Panc1 (cell line): ENCODE measurements around the gene C18orf32. TPM values are rescaled to one million over a fixed set of nuclear protein-coding genes. Genes with fewer than 3 reads are reported as not detected.

Experiments
- ATAC-seq: fragments of 200-7000 bp; cut with Tn5 transposase; 2 replicates; pipeline ENCODE4 v1.9.1; 2020; ENCODE audit warnings: mild to moderate bottlenecking, moderate library complexity
- BruUV-seq: library from RNA; stranded (reverse); fragments of 400-500 nt; replicated peaks from 2 replicates; lab custom pipeline; 2021; lab: Mats Ljungman, UMichigan
- CTCF ChIA-PET: fragments of 300-600 bp; sonication (Branson Sonifier 250); formaldehyde crosslinking; loops from one replicate; lab custom pipeline; 2022; ENCODE audit warnings: antibody characterized with exemption; lab: Charles Lee
- POLR2A ChIA-PET: fragments of 300-600 bp; sonication (Branson Sonifier 250); formaldehyde crosslinking; loops from one replicate; lab custom pipeline; 2022; ENCODE audit warnings: antibody characterized with exemption; lab: Charles Lee
- DNase-seq: peaks from one replicate; pipeline ENCODE4 v3.0.0-alpha.2; 2010; ENCODE audit warnings: low read depth, low spot score
- H3K27ac ChIP-seq: 2 replicates; pipeline ENCODE4 v1.5.1; 2011; ENCODE audit warnings: mild to moderate bottlenecking, low read length, inconsistent platforms
- H3K27me3 ChIP-seq: fragments of 200-500 bp; sonication (Bioruptor generic); 2 replicates; pipeline ENCODE4 v1.6.0; 2014; ENCODE audit warnings: low read length, inconsistent platforms; ENCODE audit not compliant: control insufficient read depth, insufficient read depth
- H3K36me3 ChIP-seq: fragments of 200-500 bp; sonication (Bioruptor generic); 2 replicates; pipeline ENCODE4 v1.5.1; 2014; ENCODE audit warnings: inconsistent platforms, mild to moderate bottlenecking, low read length, moderate library complexity; ENCODE audit not compliant: control insufficient read depth, insufficient read depth
- H3K4me1 ChIP-seq: 2 replicates; pipeline ENCODE4 v1.5.1; 2011; ENCODE audit warnings: inconsistent platforms, mild to moderate bottlenecking, low read length, moderate library complexity; ENCODE audit not compliant: control insufficient read depth, insufficient read depth
- H3K4me3 ChIP-seq, 2 experiments: 2 replicates each; pipeline ENCODE4 v1.5.1; 2011 to 2012; ENCODE audit warnings: low read depth in 2 of 2, low read length in 2 of 2, mild to moderate bottlenecking in 2 of 2, inconsistent platforms in 1 of 2, moderate library complexity in 1 of 2
- H3K9me3 ChIP-seq: fragments of 200-500 bp; sonication (Bioruptor generic); 2 replicates; pipeline ENCODE4 v1.5.1; 2014; ENCODE audit warnings: low read depth, mild to moderate bottlenecking, inconsistent platforms, low read length, moderate library complexity; ENCODE audit not compliant: control insufficient read depth, insufficient read depth
- POLR2AphosphoS5 ChIP-seq: IDR thresholded peaks from 2 replicates; pipeline ENCODE4 v1.6.1; 2012; ENCODE audit warnings: mild to moderate bottlenecking, low read depth, low read length, moderate library complexity
- REST ChIP-seq, 2 experiments: IDR thresholded peaks; 2 replicates each; pipeline ENCODE4 v1.6.1; 2011 to 2012; ENCODE audit warnings: low read depth in 2 of 2, control low read depth in 1 of 2, low read length in 1 of 2, mild to moderate bottlenecking in 1 of 2, moderate library complexity in 1 of 2; ENCODE audit not compliant: insufficient read depth in 1 of 2
- SIN3A ChIP-seq: IDR thresholded peaks from 2 replicates; pipeline ENCODE4 v1.6.1; 2012; ENCODE audit warnings: low read depth, mild to moderate bottlenecking, low read length, moderate library complexity, borderline replicate concordance; ENCODE audit not compliant: insufficient read depth
- TCF7L2 ChIP-seq: IDR thresholded peaks from 2 replicates; pipeline ENCODE4 v1.6.1; 2011; ENCODE audit warnings: mild to moderate bottlenecking, low read depth, low read length, inconsistent platforms
- in situ Hi-C: cut with HindIII; loops from 2 replicates; pipeline ENCODE4 v1.10.0; 2016; ENCODE audit warnings: low sequenced_read_pairs, low pct_unique_long_range_greater_than_20kb
- intact Hi-C: fragments of 100-400 bp; cut with micrococcal nuclease; formaldehyde crosslinking; loops from one replicate; pipeline ENCODE4 v1.10.0; 2022; ENCODE audit not compliant: unreplicated experiment
- total RNA-seq: library from RNA; stranded (reverse); gene quantifications from one replicate; pipeline ENCODE4 v1.2.1, GENCODE V29; 2021; ENCODE audit not compliant: unreplicated experiment
- TF ChIP-seq, protein P1 (sequence below): fragments of 450-650 bp; IDR thresholded peaks from 2 replicates; pipeline ENCODE4 v1.5.1; 2017; ENCODE audit warnings: mild to moderate bottlenecking

The C18orf32 gene
- total RNA-seq, 1 experiment from 2014 or later = 38.0 TPM

DNA sequence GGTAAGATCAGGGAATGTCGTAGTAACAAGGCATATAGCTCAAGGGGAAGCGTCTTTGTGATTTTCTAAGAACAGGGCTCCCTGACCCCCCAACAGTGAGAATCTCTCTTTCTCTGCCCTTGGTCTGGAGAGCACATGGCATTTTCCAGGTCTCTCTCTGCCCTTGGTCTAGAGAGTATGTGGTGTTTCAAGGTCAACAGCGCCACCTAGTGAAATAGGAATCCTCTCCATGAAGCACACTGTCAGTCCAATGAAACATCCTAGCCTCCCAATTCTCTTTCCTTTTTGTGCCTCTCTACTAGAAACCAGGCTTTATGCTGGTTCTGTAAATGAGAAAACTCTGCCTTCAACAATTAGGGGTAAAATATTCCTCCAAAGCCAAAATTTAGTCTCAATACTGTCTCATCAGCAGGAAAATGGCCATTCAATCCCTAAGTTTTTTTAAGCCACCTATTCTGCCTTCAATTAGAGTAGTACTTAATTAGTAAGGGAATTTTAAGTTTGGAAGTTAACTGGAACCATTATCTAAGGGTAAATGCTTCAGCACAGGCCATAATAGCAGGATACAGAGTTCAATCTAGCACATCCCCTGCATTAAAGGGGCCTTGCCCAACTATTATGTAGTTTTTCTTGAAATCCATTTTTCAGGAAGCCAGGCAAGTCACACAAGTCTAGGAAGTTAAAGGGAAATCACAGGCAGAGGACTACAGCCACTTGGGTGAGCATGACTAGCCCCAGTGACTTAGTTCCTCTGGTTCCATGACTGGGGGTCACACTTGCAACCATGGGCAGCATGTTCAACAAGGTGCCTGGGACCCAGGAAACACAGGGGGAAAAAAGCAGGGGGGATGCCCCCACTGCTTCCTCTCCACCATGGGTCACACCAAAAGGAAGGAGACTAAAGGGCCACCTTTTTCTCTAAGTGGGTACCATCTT lies 39.0 kb downstream of the C18orf32 start:
- ATAC-seq (peak; percentile 94), DNase-seq (no peak)
- in situ Hi-C loops (no loop called here), intact Hi-C loops (no loop called here)
- Histone ChIP-seq H3K36me3 (no peaks in the 10 kb centered on the region), H3K27ac (no peak overlapping the region), H3K27me3 (no peaks in the 10 kb centered on the region), H3K9me3 (peaks cover 9% of the 10 kb centered on the region; the same call in 1 of the 2 replicates), H3K4me3 (no peak overlapping the region), H3K4me1 (no peaks in the 10 kb centered on the region)
- BruUV-seq = no TSS peak
- POLR2A ChIA-PET = no interaction called here
- CTCF ChIA-PET = interaction anchor here (0.6 kb wide), 1 partner anchor 279 kb away, joined by 7 read pairs; no protein-coding TSS in a partner anchor
- TF ChIP-seq REST (IDR thresholded peaks at IDR 0.05; ENCODE audit: insufficient read depth in 1 of 2, low read depth in 2 of 2, low read length in 1 of 2) (no peak), POLR2AphosphoS5 (no peak), TCF7L2 (no peak), SIN3A (no peak)
- TF ChIP-seq, protein P1, sequence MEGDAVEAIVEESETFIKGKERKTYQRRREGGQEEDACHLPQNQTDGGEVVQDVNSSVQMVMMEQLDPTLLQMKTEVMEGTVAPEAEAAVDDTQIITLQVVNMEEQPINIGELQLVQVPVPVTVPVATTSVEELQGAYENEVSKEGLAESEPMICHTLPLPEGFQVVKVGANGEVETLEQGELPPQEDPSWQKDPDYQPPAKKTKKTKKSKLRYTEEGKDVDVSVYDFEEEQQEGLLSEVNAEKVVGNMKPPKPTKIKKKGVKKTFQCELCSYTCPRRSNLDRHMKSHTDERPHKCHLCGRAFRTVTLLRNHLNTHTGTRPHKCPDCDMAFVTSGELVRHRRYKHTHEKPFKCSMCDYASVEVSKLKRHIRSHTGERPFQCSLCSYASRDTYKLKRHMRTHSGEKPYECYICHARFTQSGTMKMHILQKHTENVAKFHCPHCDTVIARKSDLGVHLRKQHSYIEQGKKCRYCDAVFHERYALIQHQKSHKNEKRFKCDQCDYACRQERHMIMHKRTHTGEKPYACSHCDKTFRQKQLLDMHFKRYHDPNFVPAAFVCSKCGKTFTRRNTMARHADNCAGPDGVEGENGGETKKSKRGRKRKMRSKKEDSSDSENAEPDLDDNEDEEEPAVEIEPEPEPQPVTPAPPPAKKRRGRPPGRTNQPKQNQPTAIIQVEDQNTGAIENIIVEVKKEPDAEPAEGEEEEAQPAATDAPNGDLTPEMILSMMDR = peak; percentile 58

DNA sequence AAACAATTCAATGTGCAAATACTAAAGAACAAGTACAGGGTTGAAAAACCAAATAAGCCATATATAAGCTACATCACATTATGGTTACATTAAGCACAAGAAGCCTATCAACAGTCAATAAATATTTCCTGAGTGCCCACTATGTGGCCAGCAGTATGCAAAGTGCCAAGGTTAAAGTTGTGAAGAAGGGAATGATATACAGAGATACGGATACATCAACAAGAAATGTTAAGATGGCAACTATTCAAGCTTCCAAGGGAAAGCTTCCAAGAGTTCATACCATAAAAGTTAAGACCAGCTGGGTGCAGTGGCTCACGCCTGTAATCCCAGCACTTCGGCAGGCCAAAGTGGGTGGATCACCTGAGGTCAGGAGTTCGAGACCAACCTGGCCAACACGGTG lies 40.6 kb downstream of the C18orf32 start:
- no peak for DNase-seq
- Histone ChIP-seq H3K27me3 (no peaks in the 10 kb centered on the region), H3K4me3 (no peak overlapping the region), H3K27ac (no peak overlapping the region), H3K36me3 (no peaks in the 10 kb centered on the region), H3K4me1 (no peaks in the 10 kb centered on the region), H3K9me3 (peaks cover 9% of the 10 kb centered on the region; the same call in 1 of the 2 replicates)
- no peak for ATAC-seq
- TF ChIP-seq POLR2AphosphoS5 (no peak), TCF7L2 (no peak), REST (IDR thresholded peaks at IDR 0.05; ENCODE audit: insufficient read depth in 1 of 2, low read depth in 2 of 2, low read length in 1 of 2) (no peak), SIN3A (no peak)
- TF ChIP-seq, protein P1 = no peak
- intact Hi-C loops = no loop called here
- ChIA-PET POLR2A (interaction anchor here (0.6 kb wide), 1 partner anchor 396 kb away, joined by 9 read pairs; no protein-coding TSS in a partner anchor), CTCF (no interaction called here)
- in situ Hi-C loops = no loop called here
- BruUV-seq = no TSS peak
